WI38 (cell line): Measurements from ENCODE around the gene TUBB6.

ENCODE experiments used
- H3K4me3 ChIP-seq: 2 replicates; pipeline ENCODE4 v1.5.1; 2011; ENCODE audit warnings: low read depth, mild to moderate bottlenecking, control low read depth, low read length
- CTCF ChIP-seq: IDR thresholded peaks from 2 replicates; pipeline ENCODE4 v1.5.1; 2012; ENCODE audit warnings: low read depth, mild to moderate bottlenecking, control low read depth, low read length

TUBB6 gene

GRCh38 chr18:12283256-12283655 lies 24.8 kb upstream of the TUBB6 start:
- no peak overlapping the region for H3K4me3 ChIP-seq
- TF ChIP-seq CTCF = no peak

- TF ChIP-seq CTCF = no peak
Measured at GRCh38 chr18:12283666-12284065, 24.4 kb upstream of the TUBB6 start.

GRCh38 chr18:12287131-12287681 lies 20.8 kb upstream of the TUBB6 start:
- H3K4me3 ChIP-seq = peak overlapping the region; percentile 61
- TF ChIP-seq CTCF = no peak

More at GRCh38 chr18:12283666-12284065, 24.4 kb upstream of the TUBB6 start:
- H3K4me3 ChIP-seq = no peak overlapping the region

GRCh38 chr18:12287684-12288402 lies 20.2 kb upstream of the TUBB6 start:
- TF ChIP-seq CTCF = no peak
- H3K4me3 ChIP-seq = peak overlapping the region; percentile 61

- H3K4me3 ChIP-seq = peak overlapping the region; percentile 61
- no peak for TF ChIP-seq CTCF
Measured at GRCh38 chr18:12288403-12288755, 19.7 kb upstream of the TUBB6 start.

- TF ChIP-seq CTCF = no peak
- H3K4me3 ChIP-seq = no peak overlapping the region
Measured at GRCh38 chr18:12290086-12290485, 18.0 kb upstream of the TUBB6 start.

GRCh38 chr18:12291161-12291560 lies 16.9 kb upstream of the TUBB6 start:
- TF ChIP-seq CTCF = no peak
- no peak overlapping the region for H3K4me3 ChIP-seq
